K562 (cell line): ENCODE data around the gene FIBP. TPM values are rescaled to one million over a fixed set of nuclear protein-coding genes. Genes with fewer than 3 reads are reported as not detected.

Experiments used
- ARHGAP35 ChIP-seq: fragments of 450-650 bp; IDR thresholded peaks from 2 replicates; pipeline ENCODE4 v1.6.1; 2018; ENCODE audit not compliant: partially characterized antibody
- ATF1 ChIP-seq, 2 experiments: fragments of 450-650 bp in 1 of 2; IDR thresholded peaks; 2 replicates each; pipeline ENCODE4 v1.6.1; 2016; ENCODE audit warnings: missing compliant biosample characterization in 1 of 2, missing genetic modification characterization in 1 of 2
- E2F6 ChIP-seq, 2 experiments: IDR thresholded peaks; 2 replicates each; pipeline ENCODE4 v1.6.1; 2011; ENCODE audit warnings: borderline replicate concordance in 1 of 2, control low read depth in 1 of 2, low read depth in 1 of 2, low read length in 1 of 2, mild to moderate bottlenecking in 1 of 2, mixed read lengths in 1 of 2, moderate library complexity in 1 of 2; ENCODE audit not compliant: insufficient read depth in 1 of 2, insufficient read length in 1 of 2, poor library complexity in 1 of 2, severe bottlenecking in 1 of 2; ENCODE audit errors: extremely low read depth in 1 of 2
- ETS1 ChIP-seq: conservative IDR thresholded peaks from 2 replicates; pipeline ENCODE4 v1.6.1; 2011; ENCODE audit warnings: low read depth, mild to moderate bottlenecking, low read length; ENCODE audit not compliant: control insufficient read depth
- GABPB1 ChIP-seq: sonication (generic); formaldehyde crosslinking; IDR thresholded peaks from 2 replicates; pipeline ENCODE4 v1.8.0; 2022; ENCODE audit warnings: mild to moderate bottlenecking, missing genetic modification reagents
- HMG20B ChIP-seq: fragments of 250-450 bp; sonication (Bioruptor Pico); IDR thresholded peaks from 2 replicates; pipeline ENCODE4 v1.5.0; 2021; ENCODE audit warnings: mild to moderate bottlenecking
- HNRNPK ChIP-seq: fragments of 200-400 bp; formaldehyde crosslinking; IDR thresholded peaks from one replicate; pipeline ENCODE4 v1.6.1; 2018; ENCODE audit warnings: mild to moderate bottlenecking, low read depth, low read length; ENCODE audit not compliant: poor library complexity, severe bottlenecking
- KAT8 ChIP-seq: fragments of 450-650 bp; IDR thresholded peaks from 2 replicates; pipeline ENCODE4 v1.6.1; 2016; ENCODE audit warnings: low read depth, mild to moderate bottlenecking
- KLF1 ChIP-seq: fragments of 450-650 bp; IDR thresholded peaks from 2 replicates; pipeline ENCODE4 v1.6.1; 2016; ENCODE audit warnings: missing genetic modification characterization, missing compliant biosample characterization
- MITF ChIP-seq: IDR thresholded peaks from 2 replicates; pipeline ENCODE4 v1.6.1; 2014; ENCODE audit warnings: antibody characterized with exemption
- MYNN ChIP-seq, 2 experiments: sonication (generic); formaldehyde crosslinking in 1 of 2; IDR thresholded peaks; 2 replicates each; pipeline versions ENCODE4 v1.5.0 to v1.6.1; 2016 to 2020; ENCODE audit warnings: antibody characterized with exemption in 1 of 2, missing genetic modification reagents in 1 of 2
- NBN ChIP-seq: fragments of 450-650 bp; IDR thresholded peaks from 2 replicates; pipeline ENCODE4 v1.6.1; 2016; ENCODE audit warnings: low read depth, mild to moderate bottlenecking
- NCOR1 ChIP-seq: fragments of 450-650 bp; IDR thresholded peaks from 2 replicates; pipeline ENCODE4 v1.6.1; 2016; ENCODE audit warnings: mild to moderate bottlenecking, moderate library complexity
- NFE2L1 ChIP-seq: fragments of 450-650 bp; IDR thresholded peaks from 2 replicates; pipeline ENCODE4 v1.6.1; 2016; ENCODE audit warnings: missing genetic modification characterization, low read depth, mild to moderate bottlenecking, missing compliant biosample characterization, moderate library complexity, borderline replicate concordance
- NR4A1 ChIP-seq, 2 experiments: fragments of 250-450 bp in 1 of 2; fragments of 450-650 bp in 1 of 2; sonication (Bioruptor Pico) in 1 of 2; IDR thresholded peaks; 2 replicates each; pipeline versions ENCODE4 v1.4.0 to v1.6.1; 2016 to 2020; ENCODE audit warnings: mild to moderate bottlenecking in 2 of 2, missing compliant biosample characterization in 1 of 2, missing genetic modification characterization in 1 of 2, moderate library complexity in 1 of 2
- POLR2G ChIP-seq: fragments of 200-400 bp; formaldehyde crosslinking; IDR thresholded peaks from 2 replicates; pipeline ENCODE4 v1.6.1; 2017; ENCODE audit warnings: low read depth, mild to moderate bottlenecking, antibody characterized with exemption, low read length, moderate library complexity
- RCOR1 ChIP-seq, 2 experiments: IDR thresholded peaks; 2 replicates each; pipeline ENCODE4 v1.6.1; 2012; ENCODE audit warnings: low read depth in 2 of 2, low read length in 2 of 2, borderline replicate concordance in 1 of 2, improper control_type of control experiment in 1 of 2
- TARDBP ChIP-seq: fragments of 450-650 bp; IDR thresholded peaks from 2 replicates; pipeline ENCODE4 v1.6.1; 2016
- TCFL5 ChIP-seq: fragments of 250-450 bp; sonication (Bioruptor Pico); conservative IDR thresholded peaks from 2 replicates; pipeline ENCODE4 v1.6.1; 2021; ENCODE audit warnings: mild to moderate bottlenecking, moderate library complexity, matching md5 sums
- TFAP4 ChIP-seq: sonication (generic); formaldehyde crosslinking; IDR thresholded peaks from 2 replicates; pipeline ENCODE4 v1.8.0; 2022; ENCODE audit warnings: missing genetic modification reagents, mild to moderate bottlenecking, moderate library complexity, borderline replicate concordance
- ZNF263 ChIP-seq: sonication (generic); formaldehyde crosslinking; IDR thresholded peaks from 2 replicates; pipeline ENCODE4 v1.8.0; 2022; ENCODE audit warnings: mild to moderate bottlenecking, missing genetic modification reagents, borderline replicate concordance
- ZNF75A ChIP-seq: fragments of 450-650 bp; formaldehyde crosslinking; IDR thresholded peaks from 2 replicates; pipeline ENCODE4 v1.4.0; 2020; ENCODE audit warnings: mild to moderate bottlenecking
- polyA plus RNA-seq, 8 experiments: library from polyadenylated mRNA; depleted of rRNA in 4 of 8; stranded (reverse) in 5 of 8; unstranded in 3 of 8; fragments of >200 nt; fragmentation: Nextera tagmentation in 2 of 8; fragmentation: Illumina TruSeq in 1 of 8; extraction: Ambion mirVana in 2 of 8; extraction: Trizol in 1 of 8; gene quantifications; 2 replicates each; pipeline versions ENCODE4 v1.2.1 to v1.2.3, GENCODE V29; 2011 to 2014; ENCODE audit warnings: inconsistent platforms in 1 of 8, missing spikeins in 1 of 8
- total RNA-seq, 7 experiments: library from RNA; depleted of rRNA in 6 of 7; stranded (reverse); fragments of >200 nt in 6 of 7; fragmentation: Illumina TruSeq in 2 of 7; extraction: Trizol in 2 of 7; gene quantifications; 2 replicates each; pipeline versions ENCODE4 v1.2.1 to v1.2.3, GENCODE V29; 2011 to 2021; ENCODE audit warnings: low replicate concordance in 1 of 7

Gene FIBP
- total and polyA plus RNA-seq, 9 of the 15 experiments (the other 6 are each of a cell fraction or from before 2014, with no cell fraction given) = 41.2 to 79.2 (median 48.6) TPM

GRCh38 chr11:65860278-65861164 is 27.8 kb downstream of the FIBP start, which contains the start of gene MUS81 (continued):
- TF ChIP-seq E2F6 (IDR thresholded peaks at IDR 0.05; ENCODE audit: borderline replicate concordance in 1 of 2, extremely low read depth in 1 of 2, insufficient read depth in 1 of 2, insufficient read length in 1 of 2, low read depth in 1 of 2, low read length in 1 of 2, poor library complexity in 1 of 2, severe bottlenecking in 1 of 2) = peak in 1 of 2 experiments; percentile 32
- TF ChIP-seq RCOR1 (IDR thresholded peaks at IDR 0.05; ENCODE audit: borderline replicate concordance in 1 of 2, low read depth in 2 of 2, low read length in 2 of 2) = peak in 1 of 2 experiments; percentile 65; a peak in 2 of 4 replicates
- no peak for TF ChIP-seq NFE2L1 (tag)
- no peak for TF ChIP-seq ZNF75A
- TF ChIP-seq GABPB1 (CRISPR knock-in tag) = peak; percentile 76
- TF ChIP-seq ATF1 (CRISPR knock-in tag; IDR thresholded peaks at IDR 0.05) = no peak
- peak; percentile 66 for TF ChIP-seq ATF1 (tag; IDR thresholded peaks at IDR 0.05)
- TF ChIP-seq TARDBP = peak; percentile 67; the same call in 1 of the 2 replicates
- TF ChIP-seq MYNN (IDR thresholded peaks at IDR 0.05) = 0 out of 2 replicates have a peak, but pooled peaks have one; percentile 32
- no peak for TF ChIP-seq MYNN (CRISPR knock-in tag; IDR thresholded peaks at IDR 0.05)
- no peak for TF ChIP-seq TCFL5 (CRISPR knock-in tag)
- no peak for TF ChIP-seq KAT8
- TF ChIP-seq ETS1 = peak; percentile 13; the same call in 1 of the 2 replicates
- 0 out of 2 replicates have a peak, but pooled peaks have one; percentile 54 for TF ChIP-seq ZNF263 (CRISPR knock-in tag)
- TF ChIP-seq POLR2G = peak; percentile 95
- TF ChIP-seq ARHGAP35 = no peak
- TF ChIP-seq HMG20B = no peak
- TF ChIP-seq TFAP4 = peak; percentile 86
- TF ChIP-seq HNRNPK = no peak
- peak; percentile 85 for TF ChIP-seq NBN
- peak; percentile 70 for TF ChIP-seq NCOR1
- peak; percentile 70; the same call in 1 of the 2 replicates for TF ChIP-seq KLF1 (tag)
- peak; percentile 73 for TF ChIP-seq MITF
- TF ChIP-seq NR4A1 (CRISPR knock-in tag; IDR thresholded peaks at IDR 0.05) = peak; percentile 83; the same call in 1 of the 2 replicates
- TF ChIP-seq NR4A1 (tag; IDR thresholded peaks at IDR 0.05) = no peak
